Measurements from ENCODE around the gene ADAM15.

DNA sequence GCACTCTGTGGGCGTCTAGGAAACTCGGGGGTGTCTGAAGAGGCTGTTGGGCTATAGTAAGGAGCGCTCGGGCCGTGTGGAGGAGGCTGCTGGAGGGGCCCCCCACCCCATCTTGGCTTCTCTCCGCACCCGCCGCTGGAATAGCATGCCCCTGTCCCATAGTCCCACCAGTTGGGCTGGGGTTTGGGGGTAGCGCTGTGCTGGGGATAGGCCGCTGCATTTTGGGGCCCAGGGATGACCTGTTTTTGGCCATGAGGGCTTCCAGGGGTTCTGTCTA lies 28.0 kb downstream of the ADAM15 start:
- TF ChIP-seq ZBTB17 (tag by site-specific recombination; IDR thresholded peaks at IDR 0.05) (no peak), ZNF521 (tag by site-specific recombination; IDR thresholded peaks at IDR 0.05) (no peak), SP7 (tag by site-specific recombination; IDR thresholded peaks at IDR 0.05) (no peak), ZNF292 (tag by site-specific recombination; IDR thresholded peaks at IDR 0.05; ENCODE audit: borderline replicate concordance, low read depth) (no peak), ZNF335 (tag by site-specific recombination; conservative IDR thresholded peaks at IDR 0.05) (no peak), PRDM1 (tag by site-specific recombination; IDR thresholded peaks at IDR 0.05) (no peak)
- TF ChIP-seq, protein P1, sequence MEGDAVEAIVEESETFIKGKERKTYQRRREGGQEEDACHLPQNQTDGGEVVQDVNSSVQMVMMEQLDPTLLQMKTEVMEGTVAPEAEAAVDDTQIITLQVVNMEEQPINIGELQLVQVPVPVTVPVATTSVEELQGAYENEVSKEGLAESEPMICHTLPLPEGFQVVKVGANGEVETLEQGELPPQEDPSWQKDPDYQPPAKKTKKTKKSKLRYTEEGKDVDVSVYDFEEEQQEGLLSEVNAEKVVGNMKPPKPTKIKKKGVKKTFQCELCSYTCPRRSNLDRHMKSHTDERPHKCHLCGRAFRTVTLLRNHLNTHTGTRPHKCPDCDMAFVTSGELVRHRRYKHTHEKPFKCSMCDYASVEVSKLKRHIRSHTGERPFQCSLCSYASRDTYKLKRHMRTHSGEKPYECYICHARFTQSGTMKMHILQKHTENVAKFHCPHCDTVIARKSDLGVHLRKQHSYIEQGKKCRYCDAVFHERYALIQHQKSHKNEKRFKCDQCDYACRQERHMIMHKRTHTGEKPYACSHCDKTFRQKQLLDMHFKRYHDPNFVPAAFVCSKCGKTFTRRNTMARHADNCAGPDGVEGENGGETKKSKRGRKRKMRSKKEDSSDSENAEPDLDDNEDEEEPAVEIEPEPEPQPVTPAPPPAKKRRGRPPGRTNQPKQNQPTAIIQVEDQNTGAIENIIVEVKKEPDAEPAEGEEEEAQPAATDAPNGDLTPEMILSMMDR (tag by site-specific recombination; IDR thresholded peaks at IDR 0.05): no peak

All from HEK293 (cell line).